Measurements from ENCODE around the gene S100A11.

GRCh38 chr1:151991663-151992302, 45.0 kb downstream of the S100A11 start:
- TF ChIP-seq CTCF (IDR thresholded peaks at IDR 0.05) (no peak), POLR2AphosphoS5 (IDR thresholded peaks at IDR 0.05) (no peak), POLR2A (IDR thresholded peaks at IDR 0.05) (no peak), EP300 (IDR thresholded peaks at IDR 0.05) (no peak)

Data from sigmoid colon (tissue), 4 donors.